Activated CD8-positive, alpha-beta memory T cell treated with anti-CD3 and anti-CD28 coated beads, Interleukin-2, amount 50 U/mL, for 4 hours (primary cell): ENCODE data around the gene CCDC136.

ENCODE experiments used
- DNase-seq: peaks from one replicate; pipeline ENCODE4 v3.0.0-alpha.2; 2020

Gene CCDC136

DNA sequence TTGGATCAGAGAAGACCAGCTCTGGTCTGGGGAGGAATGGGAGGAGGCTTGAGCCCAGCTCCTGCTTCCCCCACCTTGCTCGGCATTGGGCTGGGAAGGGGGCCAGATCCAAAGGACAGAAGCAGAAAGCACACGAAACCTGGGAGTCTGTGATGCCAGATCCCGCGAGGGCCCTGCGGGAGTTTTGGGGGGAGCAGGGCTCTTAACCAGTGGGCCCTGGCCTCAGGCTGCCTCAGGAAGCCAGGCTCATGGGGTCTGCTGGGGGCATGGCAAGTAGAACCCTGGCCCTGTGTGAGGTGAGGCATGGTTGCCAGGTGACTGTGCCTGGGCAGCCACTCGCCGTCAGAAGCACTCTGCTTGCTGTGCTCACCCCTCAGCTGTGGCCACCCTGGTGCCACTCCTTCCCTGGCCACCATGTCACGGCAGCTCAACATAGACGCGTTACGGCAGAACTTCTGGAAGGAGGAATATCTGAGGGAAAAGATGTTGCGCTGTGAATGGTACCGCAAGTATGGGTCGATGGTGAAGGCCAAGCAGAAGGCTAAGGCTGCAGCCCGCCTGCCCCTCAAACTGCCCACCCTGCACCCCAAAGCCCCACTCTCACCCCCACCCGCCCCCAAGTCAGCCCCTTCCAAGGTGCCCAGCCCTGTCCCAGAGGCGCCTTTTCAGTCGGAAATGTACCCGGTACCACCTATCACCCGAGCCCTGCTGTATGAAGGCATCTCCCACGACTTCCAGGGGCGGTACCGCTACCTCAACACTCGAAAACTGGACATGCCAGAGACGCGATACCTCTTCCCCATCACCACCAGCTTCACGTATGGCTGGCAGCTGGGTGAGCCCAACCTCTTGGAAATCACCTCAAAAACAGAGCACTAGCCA is 74.5 kb downstream of the CCDC136 start:
- DNase-seq: no peak

DNA sequence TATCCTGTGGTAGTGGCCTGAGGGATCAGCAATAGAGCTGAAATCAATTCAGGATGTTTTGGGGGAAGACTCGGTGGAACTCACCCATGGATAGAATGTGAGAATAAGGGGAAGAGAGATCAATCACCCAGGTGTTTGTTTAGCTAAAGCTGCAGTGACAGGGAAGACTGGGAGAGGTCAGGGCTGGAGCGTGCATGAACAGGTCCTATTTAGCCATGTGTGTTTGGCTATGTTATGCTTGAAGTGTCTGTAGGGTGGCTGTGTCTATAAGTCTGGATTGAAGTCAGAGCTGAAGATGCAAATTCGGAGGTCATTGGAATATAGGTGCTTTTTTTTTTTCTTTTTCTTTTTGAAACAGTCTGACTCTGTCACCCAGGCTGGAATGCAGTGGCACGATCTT is 75.5 kb downstream of the CCDC136 start:
- DNase-seq: no peak

DNA sequence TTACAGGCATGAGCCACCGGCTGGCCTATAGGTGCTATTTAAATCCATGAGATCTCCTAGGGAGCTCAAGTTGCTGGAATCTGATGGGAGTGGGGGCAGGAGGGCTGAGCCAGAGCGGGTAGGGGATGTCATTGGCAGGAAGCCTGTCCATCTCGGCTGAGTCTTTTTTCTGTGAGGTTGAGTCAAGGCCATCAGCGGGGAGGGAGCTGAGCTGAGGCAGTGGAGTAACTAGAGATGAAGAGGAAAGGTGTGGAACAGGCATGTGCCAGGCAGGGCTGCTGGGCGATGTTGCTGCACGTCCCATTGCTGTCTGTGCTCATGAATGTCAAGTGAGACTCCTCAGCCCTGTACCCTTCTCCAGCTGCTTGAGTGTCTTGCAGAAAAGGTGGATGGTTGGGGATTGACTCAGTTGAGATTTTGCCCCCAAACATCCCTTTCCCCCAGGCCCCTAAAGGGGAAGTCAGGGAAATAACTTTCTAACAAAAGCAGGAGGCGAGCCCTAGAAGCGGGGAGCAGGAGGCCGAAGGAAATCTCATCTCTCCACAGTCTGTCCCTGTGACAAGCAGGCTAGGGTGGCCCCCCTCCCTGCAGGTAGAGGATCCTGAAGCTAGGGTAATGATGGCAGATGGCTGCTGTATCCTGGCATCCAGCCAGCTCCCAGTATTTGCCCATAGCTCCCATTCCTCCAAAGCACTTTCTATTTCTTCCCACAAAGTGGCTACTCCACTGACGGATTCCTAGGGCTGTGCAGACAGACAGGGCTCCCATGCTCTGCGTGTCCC is 76.3 kb downstream of the CCDC136 start:
- DNase-seq: no peak

DNA sequence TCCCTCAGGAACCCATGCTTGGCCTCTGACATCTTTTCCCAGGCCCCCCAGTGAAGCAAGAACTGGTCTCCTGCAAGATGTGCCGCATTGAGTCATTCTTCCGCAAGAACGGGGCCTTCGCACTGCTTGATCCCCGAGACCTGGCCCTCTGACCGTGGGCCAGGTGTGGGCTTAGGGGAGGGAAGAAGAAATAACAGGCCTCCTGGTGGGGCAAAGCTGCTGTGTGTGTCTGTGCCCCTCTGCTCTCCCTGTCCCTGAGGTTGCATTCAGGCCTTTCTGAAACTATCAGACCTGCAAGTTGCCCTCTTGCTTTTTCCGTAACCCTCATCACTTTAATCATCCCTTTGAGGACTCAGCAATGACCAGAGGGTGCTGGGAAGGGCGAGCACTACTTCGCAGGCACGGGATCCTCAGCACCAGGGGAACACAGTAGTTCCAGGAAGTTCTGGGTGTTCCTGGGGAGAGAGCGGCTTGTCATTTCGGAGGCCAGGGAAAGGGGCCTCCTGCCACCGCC is 76.9 kb downstream of the CCDC136 start:
- no peak for DNase-seq

- peak; percentile 44 for DNase-seq
Measured at GRCh38 chr7:128869138-128869943, 77.6 kb downstream of the CCDC136 start.

GRCh38 chr7:128869944-128870285 is 78.1 kb downstream of the CCDC136 start:
- DNase-seq: peak; percentile 26

- DNase-seq: no peak
Measured at GRCh38 chr7:128871050-128871449, 79.3 kb downstream of the CCDC136 start.
